Renal pelvis (tissue), 12 donors: ENCODE measurements around the gene NEUROD4. TPM values are rescaled to one million over a fixed set of nuclear protein-coding genes. Genes with fewer than 3 reads are reported as not detected.
A peak's percentile ranks its signal among the peaks of the same experiment; 100 is the strongest.
"Not testable (repeated sequence)": the region's sequence is repeated elsewhere in the genome, so short reads cannot be mapped to it uniquely, and the experiment has no call there.

ENCODE experiments used
- DNase-seq: peaks from one replicate; pipeline ENCODE4 v3.0.0-alpha.2; 2013
- long read RNA-seq, 16 experiments: transcript quantifications; one replicate each; lab custom pipeline, GENCODE V29; 2026
- polyA plus RNA-seq, 3 donors: library from polyadenylated mRNA; unstranded; fragments of 120-200 nt; gene quantifications; one replicate each; pipeline ENCODE4 v1.2.1, GENCODE V29; 2013; ENCODE audit not compliant: insufficient read length in 3 of 3

Gene NEUROD4
- not detected for polyA plus RNA-seq
- long read RNA-seq, donor 1 = 0 reads
- long read RNA-seq, donor 2 = 0 reads
- long read RNA-seq, donor 3 = 0 reads
- long read RNA-seq, donor 4 = 0 reads
- long read RNA-seq, donor 5 = 0 reads
- long read RNA-seq, donor 6 = 0 reads
- long read RNA-seq, donor 7 = 0 reads
- long read RNA-seq, donor 8 = 0 reads
- long read RNA-seq, donor 9 = 0 reads
- long read RNA-seq, donor 10 = 0 reads
- long read RNA-seq, donor 11 = 0 reads
- long read RNA-seq, donor 12 = 0 reads
- long read RNA-seq, donor 13 = 0 reads
- long read RNA-seq, donor 14 = 0 reads
- long read RNA-seq, donor 15 = 0 reads
- long read RNA-seq, donor 16 = 0 reads

GRCh38 chr12:55019784-55020183 is at the start of gene NEUROD4:
TSS of gene NEUROD4 (plus strand) at chr12:55019974. CDS start at chr12:55026440, 6,466 bp downstream.
- DNase-seq = peak; percentile 87

DNA sequence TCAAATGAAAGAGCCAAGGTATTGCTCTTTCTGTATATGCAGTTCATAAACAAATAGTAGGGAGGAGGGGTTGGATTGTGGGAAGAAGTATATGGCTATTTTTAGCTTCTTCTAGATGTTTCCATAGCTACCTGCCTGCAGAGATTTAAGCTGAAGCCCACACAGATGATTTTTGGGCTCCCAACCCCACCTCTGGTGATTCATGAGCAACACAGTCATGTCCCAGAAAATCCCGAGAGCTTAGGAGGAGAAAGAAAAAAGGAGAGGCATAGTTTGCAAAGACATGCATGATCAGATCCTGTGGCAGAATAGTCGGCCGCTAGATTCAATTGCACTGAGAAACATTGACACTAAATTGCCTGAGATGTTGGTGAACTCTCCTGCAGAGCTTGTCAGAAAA is 49.0 kb upstream of the NEUROD4 start:
- no peak for DNase-seq

GRCh38 chr12:54973556-54973955 is 46.2 kb upstream of the NEUROD4 start:
- no peak for DNase-seq

DNA sequence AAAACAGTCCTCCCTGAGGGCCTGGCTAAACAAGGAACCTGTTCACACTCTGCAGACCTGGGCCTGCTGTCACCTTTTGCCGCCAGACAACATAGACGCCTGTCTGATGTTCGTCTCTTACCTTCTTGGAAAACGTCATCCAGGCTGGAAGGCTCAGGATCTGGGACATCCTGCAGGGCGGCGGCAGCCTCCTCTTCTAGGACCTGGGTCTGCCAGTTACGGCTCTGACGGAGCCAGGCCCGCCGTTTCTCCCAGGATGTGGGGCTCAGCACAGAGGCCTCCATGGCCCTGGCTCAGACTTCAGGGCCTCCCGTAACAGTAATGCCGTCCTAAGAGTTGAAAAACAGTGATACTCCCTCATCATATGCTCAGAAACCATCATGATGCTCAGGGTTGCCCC is 45.5 kb upstream of the NEUROD4 start:
- DNase-seq = no peak

DNA sequence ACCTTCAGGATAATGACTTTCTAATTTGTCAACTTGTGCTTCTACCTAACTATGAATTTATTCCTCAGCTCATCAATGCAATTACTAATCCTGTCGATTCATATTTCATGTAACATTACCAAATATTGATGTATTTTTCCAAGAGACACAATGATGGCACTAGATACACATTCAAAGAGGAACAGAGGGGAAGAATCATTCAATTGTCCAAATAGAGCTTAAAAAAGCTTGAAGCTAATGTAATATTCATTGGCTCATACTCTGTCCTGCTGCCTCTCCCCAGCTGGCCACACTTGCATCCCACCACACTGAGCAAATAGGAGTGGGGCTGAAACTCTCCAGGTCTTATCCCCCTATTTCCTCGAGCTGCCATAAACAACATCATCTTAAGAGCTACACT is 44.5 kb upstream of the NEUROD4 start:
- DNase-seq = no peak

- DNase-seq = no peak
Observed at GRCh38 chr12:54975875-54976274, 43.9 kb upstream of the NEUROD4 start.

DNA sequence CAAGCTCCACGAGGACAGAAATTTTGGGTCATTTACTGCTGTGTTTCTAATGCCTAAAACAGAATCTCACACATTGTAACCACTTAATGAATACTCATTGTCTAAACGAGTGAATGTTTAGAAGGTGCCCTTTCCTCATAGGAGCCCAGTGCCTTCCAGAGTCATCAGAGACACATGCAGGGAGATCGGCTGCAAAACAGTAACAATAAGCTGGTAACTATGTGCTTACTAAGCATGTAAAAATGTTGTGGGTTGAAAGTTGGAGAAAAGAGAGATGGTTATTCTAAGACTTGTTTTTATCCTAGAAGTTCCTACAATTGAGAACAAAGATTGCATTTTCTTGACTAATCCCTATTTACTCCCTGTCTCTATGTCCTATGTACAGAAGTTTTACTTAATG is 42.6 kb upstream of the NEUROD4 start:
- DNase-seq = no peak

GRCh38 chr12:54977857-54978256 is 41.9 kb upstream of the NEUROD4 start:
- no peak for DNase-seq

DNA sequence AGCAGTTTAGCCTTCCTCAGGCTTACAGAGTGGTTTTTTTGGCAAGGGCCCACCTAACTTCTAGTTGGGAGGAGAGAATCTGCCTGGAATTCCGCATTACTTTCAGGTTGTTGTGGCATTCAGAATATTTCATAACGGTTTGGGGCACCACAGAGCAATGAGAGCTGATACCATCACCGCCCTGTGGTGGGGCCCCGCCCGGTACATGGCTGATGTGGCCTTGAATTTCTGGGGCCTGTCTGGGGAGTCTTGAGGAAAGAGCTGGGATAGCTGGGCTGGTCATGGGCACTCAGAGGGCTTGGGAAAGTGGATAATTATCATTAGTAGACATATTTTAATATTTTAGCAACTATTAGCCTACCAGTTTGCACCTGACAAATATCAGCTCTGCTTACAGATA is 39.4 kb upstream of the NEUROD4 start:
- DNase-seq = no peak

DNA sequence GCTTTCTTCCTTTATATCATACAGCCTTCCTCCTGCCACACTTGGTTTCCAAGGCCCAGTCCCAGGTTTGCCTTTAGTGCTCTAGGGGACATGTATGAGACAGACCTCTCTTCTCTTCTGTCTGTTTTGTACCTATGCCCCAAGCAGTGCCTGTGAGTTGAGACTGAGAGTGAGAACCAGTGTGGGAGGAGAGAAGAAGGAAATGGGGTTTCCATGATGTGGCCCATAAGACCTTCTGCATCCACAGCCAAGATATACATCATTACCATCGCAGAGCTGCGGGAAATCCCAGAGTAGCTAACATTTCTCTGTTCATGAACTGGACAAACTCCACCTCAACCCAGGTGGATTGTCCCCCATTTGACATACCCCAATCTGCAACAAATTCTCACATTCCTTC is 38.0 kb upstream of the NEUROD4 start:
- no peak for DNase-seq

- DNase-seq = no peak
Observed at GRCh38 chr12:54983536-54984101, 36.2 kb upstream of the NEUROD4 start.

DNA sequence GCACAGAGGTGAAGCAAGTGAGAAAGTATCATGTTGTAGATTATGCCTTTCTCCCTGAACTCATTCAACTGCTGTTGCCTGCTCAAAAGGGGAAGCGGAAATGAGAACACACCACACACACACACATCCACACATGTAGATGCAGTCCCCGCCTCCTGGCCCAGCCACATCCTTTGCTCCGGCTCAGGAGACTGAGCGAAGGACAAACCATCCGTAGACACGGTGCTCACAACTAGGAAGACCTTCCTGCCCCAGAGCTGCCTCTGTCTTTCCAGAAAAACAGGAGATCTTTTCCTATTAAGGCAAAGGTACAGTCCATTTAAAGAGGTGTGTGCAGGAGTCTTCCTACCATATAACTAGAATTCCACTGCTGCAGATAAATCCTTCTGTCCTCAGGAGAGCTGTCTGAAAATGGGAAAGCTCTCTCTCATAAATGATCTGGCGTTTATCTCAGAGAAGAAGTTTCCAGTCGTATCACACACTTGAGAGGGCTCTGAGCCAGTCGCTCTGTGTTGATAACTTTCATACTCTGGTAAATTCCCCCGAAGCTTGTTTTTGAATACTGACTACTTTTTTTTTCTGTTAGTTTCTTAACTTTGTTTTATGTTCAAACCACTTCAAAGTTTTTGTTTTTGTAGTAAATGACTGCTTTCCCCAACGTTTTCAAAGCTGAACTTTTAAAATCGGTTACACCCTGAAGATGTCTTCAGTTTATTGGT is 35.0 kb upstream of the NEUROD4 start, which contains the start of gene TESPA1:
Gene TESPA1 (minus strand): TSS at position 105 of the 719 bp plus-strand sequence. CDS start 10,200 bp downstream, outside the sequence.
- DNase-seq = no peak

- DNase-seq = not testable (repeated sequence)
Observed at GRCh38 chr12:54986773-54987172, 33.0 kb upstream of the NEUROD4 start.

DNA sequence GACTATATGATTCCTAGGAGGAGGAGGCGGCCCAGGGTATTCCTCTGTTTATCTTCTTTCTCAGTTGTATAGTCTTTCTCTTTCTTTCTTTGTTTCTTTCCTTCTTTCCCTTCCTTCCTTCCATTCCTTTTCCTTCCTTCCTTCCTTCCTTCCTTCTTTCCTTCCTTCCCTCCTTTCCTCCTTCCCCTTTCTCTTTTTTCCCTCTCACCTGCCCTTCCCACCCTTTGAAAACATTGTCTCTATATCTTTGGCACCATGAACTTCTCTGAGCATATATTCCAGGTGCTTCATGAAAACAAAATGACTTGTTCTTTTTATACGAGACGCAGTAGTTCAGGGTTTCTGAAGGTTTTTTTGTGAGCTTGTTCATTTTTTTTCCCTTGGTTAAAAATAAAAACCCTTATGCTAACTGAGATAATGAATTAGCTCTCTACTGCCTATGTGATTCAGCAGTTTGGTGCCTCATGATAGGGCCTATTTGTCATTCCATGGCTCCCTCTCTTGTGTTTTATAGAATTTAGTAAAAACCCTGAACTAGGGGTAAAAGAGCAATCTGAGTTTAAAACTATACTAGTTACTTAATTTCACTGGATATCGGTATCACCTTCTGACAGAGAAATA is 32.1 kb upstream of the NEUROD4 start:
- no peak for DNase-seq

GRCh38 chr12:54988402-54989054 is 31.2 kb upstream of the NEUROD4 start:
- no peak for DNase-seq

GRCh38 chr12:54989829-54990228 is 29.9 kb upstream of the NEUROD4 start:
- DNase-seq = no peak

- no peak for DNase-seq
Observed at GRCh38 chr12:54991161-54991990, 28.4 kb upstream of the NEUROD4 start.

- DNase-seq = no peak
Observed at GRCh38 chr12:54991991-54992375, 27.8 kb upstream of the NEUROD4 start.

DNA sequence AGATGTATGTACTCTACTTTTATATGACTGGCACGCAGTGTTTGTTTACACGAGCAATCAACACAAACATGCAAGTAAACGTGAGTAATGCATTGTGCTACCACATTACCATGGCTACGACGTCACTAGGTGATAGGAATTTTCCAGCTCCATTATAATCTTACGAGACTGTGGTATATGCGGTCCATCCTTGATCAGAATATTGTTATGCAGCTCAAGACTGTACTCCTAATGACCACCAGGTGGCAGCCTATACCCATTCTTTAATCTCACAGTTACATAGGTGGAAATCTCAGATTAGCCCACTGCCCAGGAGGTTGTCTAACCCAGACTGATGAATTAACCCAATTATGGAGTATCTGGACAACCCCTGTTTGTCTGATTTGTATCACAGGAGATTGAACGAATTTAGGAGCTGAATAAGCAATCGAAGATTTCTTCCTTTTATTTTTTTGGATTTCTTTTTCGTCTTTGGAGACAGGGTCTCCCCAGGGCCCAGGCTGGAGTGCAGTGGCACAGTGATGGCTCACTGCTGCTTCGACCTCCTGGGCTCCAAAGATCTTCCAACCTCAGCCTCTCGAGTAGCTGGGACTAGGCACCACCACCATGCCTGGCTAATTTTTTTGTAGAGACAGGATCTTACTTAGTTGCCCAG is 26.5 kb upstream of the NEUROD4 start:
- DNase-seq = peak; percentile 62

DNA sequence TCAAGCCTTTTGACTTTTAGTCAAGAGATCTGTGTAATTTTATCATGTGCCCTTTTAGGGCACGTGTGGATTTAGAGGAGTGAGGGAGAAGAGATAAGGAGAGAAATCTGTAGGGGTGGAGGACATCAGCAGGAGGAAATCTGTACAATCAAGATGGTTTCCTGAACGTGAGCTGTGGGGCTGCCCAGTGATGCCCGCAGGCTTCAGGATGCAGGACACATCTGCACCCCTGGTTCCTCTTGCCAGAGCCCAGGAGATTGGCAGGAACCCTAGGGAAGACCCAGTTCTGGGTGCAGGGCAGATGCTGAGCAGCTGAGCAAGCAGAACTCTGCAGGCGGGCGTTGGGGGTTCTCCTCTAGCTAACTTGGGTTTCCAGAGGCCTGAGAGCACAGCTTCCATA is 23.6 kb upstream of the NEUROD4 start:
- no peak for DNase-seq
